Measurements from ENCODE around the gene SLC2A4RG. TPM values are rescaled to one million over a fixed set of nuclear protein-coding genes. Genes with fewer than 3 reads are reported as not detected.

Gene SLC2A4RG
- total and polyA plus RNA-seq, 2 of the 13 experiments (the other 11 are each of a cell fraction or from before 2014, with no cell fraction given) = 91.4 to 95.9 TPM

- 0 out of 2 replicates have a peak, but pooled peaks have one; percentile 82 for TF ChIP-seq ZXDC (CRISPR knock-in tag; IDR thresholded peaks at IDR 0.05)
- TF ChIP-seq ZNF619 (CRISPR knock-in tag; IDR thresholded peaks at IDR 0.05) = peak; percentile 98; the same call in 1 of the 2 replicates
- peak; percentile 91 for TF ChIP-seq NFKBIZ (CRISPR knock-in tag; IDR thresholded peaks at IDR 0.05)
- peak; percentile 100 for TF ChIP-seq MTF2 (CRISPR knock-in tag; IDR thresholded peaks at IDR 0.05; ENCODE audit: borderline replicate concordance)
- TF ChIP-seq HNRNPK (IDR thresholded peaks at IDR 0.05; ENCODE audit: low read depth, low read length, poor library complexity, severe bottlenecking) = peak; percentile 84
- TF ChIP-seq HNF4G (IDR thresholded peaks at IDR 0.05; ENCODE audit: borderline replicate concordance, low read depth, low read length) = peak; percentile 52; the same call in 1 of the 2 replicates
- peak; percentile 95 for TF ChIP-seq HNF4G (CRISPR knock-in tag; IDR thresholded peaks at IDR 0.05; ENCODE audit: borderline replicate concordance, low read depth)
- peak; percentile 67; the same call in 1 of the 2 replicates for TF ChIP-seq BCL6 (CRISPR knock-in tag; IDR thresholded peaks at IDR 0.05)
- TF ChIP-seq ZNF326 (CRISPR knock-in tag; IDR thresholded peaks at IDR 0.05; ENCODE audit: borderline replicate concordance) = peak; percentile 22; the same call in 1 of the 2 replicates
- TF ChIP-seq MATR3 (CRISPR knock-in tag; IDR thresholded peaks at IDR 0.05) = peak; percentile 31; the same call in 1 of the 2 replicates
- TF ChIP-seq SRY (CRISPR knock-in tag; IDR thresholded peaks at IDR 0.05) = peak; percentile 98; the same call in 1 of the 2 replicates
- no peak for TF ChIP-seq ARID3A (IDR thresholded peaks at IDR 0.05; ENCODE audit: low read depth, low read length)
- 0 out of 2 replicates have a peak, but pooled peaks have one; percentile 53 for TF ChIP-seq CREB3 (CRISPR knock-in tag; IDR thresholded peaks at IDR 0.05)
- peak; percentile 41; the same call in 1 of the 2 replicates for TF ChIP-seq ZNF274 (CRISPR knock-in tag; IDR thresholded peaks at IDR 0.05)
- TF ChIP-seq REL (CRISPR knock-in tag; conservative IDR thresholded peaks at IDR 0.05) = peak; percentile 69; the same call in 1 of the 2 replicates
- peak; percentile 86 for TF ChIP-seq HES4 (CRISPR knock-in tag; IDR thresholded peaks at IDR 0.05; ENCODE audit: borderline replicate concordance)
- TF ChIP-seq STAG1 (CRISPR knock-in tag; IDR thresholded peaks at IDR 0.05) = peak; percentile 29
- peak; percentile 85 for TF ChIP-seq TAF1 (CRISPR knock-in tag; IDR thresholded peaks at IDR 0.05)
- peak; percentile 40 to 42; a peak in 2 of 4 replicates for TF ChIP-seq EP300 (IDR thresholded peaks at IDR 0.05; ENCODE audit: low read depth in 2 of 2, low read length in 2 of 2)
- TF ChIP-seq EP300 (CRISPR knock-in tag; IDR thresholded peaks at IDR 0.05; ENCODE audit: borderline replicate concordance) = peak; percentile 64
- peak; percentile 94 for TF ChIP-seq ZNF431 (CRISPR knock-in tag; IDR thresholded peaks at IDR 0.05; ENCODE audit: borderline replicate concordance, low read depth)
- TF ChIP-seq ZFP90 (CRISPR knock-in tag; IDR thresholded peaks at IDR 0.05; ENCODE audit: borderline replicate concordance) = peak; percentile 89; the same call in 1 of the 2 replicates
- peak; percentile 91 for TF ChIP-seq ZNF816 (CRISPR knock-in tag; IDR thresholded peaks at IDR 0.05; ENCODE audit: borderline replicate concordance)
- TF ChIP-seq ZNF550 (CRISPR knock-in tag; IDR thresholded peaks at IDR 0.05; ENCODE audit: borderline replicate concordance) = no peak
- no peak for TF ChIP-seq SSRP1 (CRISPR knock-in tag; IDR thresholded peaks at IDR 0.05)
Observed at GRCh38 chr20:63707558-63708300, 31.8 kb upstream of the SLC2A4RG start, which contains the start of the genes ARFRP1 and ZGPAT (continued).

Data from HepG2 (cell line).